GM11168 (cell line): ENCODE results near the gene MUC5B.

Experiments
- in situ Hi-C: fragments of 300-500 bp; cut with MboI; formaldehyde crosslinking; loops from one replicate; pipeline ENCODE4 v1.12.0; 2022; ENCODE audit warnings: low sequenced_read_pairs; ENCODE audit not compliant: unreplicated experiment

The MUC5B gene

GRCh38 chr11:1277936-1278512 is 55.2 kb downstream of the MUC5B start:
- in situ Hi-C loops = no loop called here

DNA sequence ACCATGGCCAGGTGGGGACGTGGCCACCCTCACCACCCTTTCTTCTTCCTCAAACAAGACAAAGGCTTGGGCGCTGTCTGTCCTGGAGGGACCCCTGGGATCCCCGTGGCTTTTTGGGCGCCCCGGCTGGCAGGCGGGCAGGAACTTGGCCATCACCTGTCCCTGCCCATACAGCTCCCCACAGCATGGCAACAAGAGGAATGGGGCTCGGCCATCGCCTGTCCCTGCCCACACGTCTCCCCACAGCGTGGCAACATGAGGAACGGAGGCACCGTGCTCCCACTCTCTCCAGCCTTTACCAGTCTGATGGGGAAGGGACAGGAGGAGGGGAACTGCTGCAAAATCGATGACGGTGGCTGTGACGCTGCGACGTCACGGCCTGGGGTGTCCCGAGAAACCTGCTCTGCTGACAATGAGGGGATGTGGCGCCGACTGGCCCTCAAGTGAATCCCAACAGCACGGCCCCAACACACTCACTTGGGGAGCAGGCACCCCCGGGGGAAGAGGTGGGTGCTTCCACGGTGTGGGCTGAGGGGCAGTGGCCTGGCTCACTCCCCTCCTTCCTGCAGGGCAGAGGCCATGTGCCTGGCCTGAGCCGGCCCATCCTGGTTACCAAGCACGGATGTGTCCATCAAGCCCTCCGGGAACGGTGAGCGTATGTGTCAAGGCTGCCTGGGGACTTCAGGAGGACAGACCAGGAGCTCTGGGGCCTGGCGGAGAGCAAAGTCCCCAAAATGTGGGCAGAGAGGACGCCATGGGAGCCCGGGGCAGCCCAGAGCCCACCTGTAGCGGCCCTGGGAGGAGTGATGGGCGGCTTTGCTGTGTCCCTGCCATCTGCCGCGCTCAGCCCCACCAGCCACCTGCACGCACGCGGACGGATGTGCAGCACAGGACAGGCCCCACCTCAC is 56.2 kb downstream of the MUC5B start:
- in situ Hi-C loops = no loop called here

DNA sequence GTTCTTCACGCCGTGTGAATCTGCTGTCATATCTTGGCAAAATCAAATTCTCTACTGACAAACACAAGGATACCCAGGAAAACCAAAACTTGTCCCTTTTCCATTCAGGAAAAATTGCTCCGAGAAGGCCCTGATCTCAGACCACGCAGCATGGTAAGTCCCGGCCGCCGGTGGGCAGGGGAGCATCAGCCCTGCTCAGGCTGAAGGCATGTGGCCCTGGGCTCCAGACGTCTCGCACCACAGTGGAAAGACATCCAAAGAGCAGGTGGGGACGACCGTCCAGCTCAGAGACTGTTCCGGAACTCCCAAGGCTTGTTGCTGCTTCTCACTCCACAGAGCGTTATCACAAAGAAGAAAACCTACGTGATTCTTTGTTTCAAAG is 56.8 kb downstream of the MUC5B start:
- in situ Hi-C loops = no loop called here

GRCh38 chr11:1280116-1281035 is 57.5 kb downstream of the MUC5B start:
- in situ Hi-C loops = no loop called here

DNA sequence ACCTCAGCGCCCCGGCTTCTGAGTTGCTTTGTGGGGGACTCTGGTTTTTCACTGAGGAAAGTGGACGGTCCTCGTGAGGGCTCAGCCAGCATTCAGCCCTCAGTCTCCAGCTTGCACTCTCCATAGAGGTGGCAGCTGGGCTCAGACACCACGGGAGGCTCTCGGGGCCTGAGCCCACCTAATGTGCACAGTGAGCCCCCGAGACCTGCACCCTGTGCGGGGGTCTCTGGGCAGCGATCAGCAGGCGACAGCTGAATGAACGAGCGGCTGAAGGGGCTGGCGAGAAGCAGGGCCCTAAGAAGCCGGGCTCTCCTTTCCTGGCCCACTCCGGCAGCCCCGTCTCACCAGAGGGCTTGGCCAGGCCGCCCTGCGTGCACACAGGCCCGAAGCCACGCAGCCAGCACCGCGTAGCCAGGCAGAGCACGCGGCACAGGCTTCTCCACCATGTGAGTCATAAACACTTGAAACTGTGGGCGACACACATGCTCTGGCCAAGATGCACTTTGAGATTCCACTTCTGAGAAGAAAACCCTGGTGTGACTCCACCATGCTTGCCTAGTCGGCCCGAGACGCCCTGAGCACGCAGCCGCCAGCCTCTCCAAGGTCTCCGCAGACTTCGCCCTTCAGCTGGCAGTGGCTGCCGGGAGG is 58.6 kb downstream of the MUC5B start:
- in situ Hi-C loops = no loop called here

- in situ Hi-C loops = no loop called here
Measured at GRCh38 chr11:1281974-1282365, 59.1 kb downstream of the MUC5B start.

GRCh38 chr11:1283091-1283511 is 60.2 kb downstream of the MUC5B start:
- in situ Hi-C loops = no loop called here

DNA sequence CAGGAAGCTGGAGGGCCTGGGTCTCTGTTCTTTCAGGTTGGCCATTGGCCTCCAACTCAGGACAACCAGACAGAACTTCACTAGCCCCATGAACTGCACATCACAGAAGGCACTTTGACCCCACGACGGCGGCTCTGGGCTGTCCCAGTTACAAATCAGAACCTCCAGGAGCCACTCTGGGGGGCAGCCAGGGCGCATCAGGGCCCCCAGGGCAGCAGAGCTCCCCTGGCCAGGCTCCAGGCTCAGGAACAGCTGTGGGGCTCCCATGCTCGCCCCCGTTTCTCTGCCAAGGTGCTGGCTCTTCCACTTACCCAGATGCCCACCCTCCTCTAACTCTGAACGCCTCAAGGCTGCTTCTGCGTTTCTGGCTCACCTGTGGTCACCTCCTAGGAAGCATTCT is 61.0 kb downstream of the MUC5B start:
- in situ Hi-C loops = no loop called here

DNA sequence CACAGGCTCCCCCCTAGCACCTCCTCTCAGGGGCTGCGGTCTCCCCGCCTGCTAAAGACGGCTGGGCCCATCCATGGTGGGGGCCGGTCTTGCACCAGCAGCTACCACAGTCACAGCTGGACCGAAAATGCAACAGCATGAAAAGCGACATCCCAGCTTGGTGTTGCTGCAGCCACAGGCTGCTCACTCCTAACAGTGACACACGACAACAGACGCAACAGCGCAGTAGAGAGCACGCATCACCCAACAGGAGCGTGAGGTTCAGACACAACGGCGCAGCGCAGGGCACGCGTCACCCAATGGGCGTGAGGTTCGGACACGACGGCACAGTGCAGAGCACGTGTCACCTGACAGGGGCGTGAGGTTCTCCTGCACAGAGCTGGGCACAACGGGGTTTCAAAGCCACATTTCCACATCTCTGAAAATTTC is 62.5 kb downstream of the MUC5B start:
- in situ Hi-C loops = no loop called here

DNA sequence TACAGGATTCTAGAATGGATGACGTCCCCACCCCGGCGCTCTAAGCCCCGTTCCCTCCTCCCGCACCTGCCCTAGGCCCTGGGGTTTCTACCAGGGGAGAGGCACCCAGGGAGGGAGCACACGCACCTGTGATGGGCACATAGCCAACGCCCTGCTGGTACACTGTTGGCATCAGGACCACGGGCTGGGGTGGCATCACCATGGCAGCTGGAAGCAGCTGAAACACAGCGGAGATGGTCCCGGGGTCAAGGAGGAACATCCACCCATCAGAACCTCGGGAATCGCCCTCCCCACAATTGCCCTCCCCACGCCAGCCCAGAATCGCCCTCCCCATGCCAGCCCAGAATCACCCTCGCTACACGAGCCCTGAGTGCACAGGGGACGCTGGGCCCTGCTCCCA is 63.0 kb downstream of the MUC5B start:
- in situ Hi-C loops = no loop called here

DNA sequence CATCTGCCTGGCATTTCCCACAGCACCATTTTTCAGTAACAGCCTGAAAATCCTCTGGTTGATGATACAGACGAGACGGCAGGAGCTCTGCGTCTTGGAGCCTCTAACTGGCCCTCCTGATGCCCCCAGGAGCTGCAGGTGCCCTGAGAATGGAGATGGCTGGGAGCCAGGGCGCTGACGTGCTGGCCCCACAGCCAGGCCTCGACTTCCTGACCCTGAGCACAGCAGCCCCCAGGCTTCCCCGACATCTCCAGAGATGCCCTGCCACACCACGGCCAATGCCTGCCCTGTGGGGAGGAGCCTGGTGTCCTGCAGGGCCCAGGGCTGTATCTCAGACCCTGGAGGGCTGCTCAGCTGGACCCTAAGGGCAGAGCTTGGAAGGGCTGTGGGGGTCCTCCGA is 65.1 kb downstream of the MUC5B start:
- in situ Hi-C loops = no loop called here

DNA sequence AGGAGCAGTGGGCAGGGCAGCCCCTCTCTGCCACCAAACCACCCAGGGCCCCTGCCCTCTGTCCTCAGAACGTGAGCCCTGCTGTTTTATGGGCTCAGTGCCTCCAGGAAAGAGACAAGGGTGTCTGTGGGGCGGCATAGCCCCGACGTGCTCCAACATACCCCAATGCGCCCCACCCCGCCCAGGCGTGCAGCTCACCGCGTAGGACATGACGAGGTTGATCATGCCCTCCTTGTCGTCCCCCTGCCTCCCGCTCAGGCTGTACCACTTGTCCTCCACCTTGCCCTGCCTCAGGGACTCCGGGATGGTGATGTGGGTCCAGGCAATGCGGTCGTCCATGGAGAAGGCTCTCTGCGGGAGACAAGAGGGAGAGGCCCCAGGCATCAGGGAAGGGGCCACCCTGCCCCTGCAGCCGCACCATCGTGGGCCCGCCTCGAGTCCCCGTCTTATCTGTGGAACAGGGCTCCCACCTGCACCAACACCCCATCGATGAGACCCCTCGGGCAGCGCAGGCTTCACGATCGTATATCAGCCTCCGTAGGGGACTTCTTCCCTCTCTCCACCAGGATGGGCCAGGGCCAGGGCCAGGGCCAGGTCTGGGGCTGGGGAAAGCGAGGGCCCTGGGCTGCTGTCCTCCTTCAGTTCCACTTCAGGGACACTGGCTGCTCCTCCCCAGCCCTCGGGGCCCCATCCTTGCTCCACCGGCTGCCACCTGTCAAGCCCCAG is 65.7 kb downstream of the MUC5B start:
- in situ Hi-C loops = no loop called here

DNA sequence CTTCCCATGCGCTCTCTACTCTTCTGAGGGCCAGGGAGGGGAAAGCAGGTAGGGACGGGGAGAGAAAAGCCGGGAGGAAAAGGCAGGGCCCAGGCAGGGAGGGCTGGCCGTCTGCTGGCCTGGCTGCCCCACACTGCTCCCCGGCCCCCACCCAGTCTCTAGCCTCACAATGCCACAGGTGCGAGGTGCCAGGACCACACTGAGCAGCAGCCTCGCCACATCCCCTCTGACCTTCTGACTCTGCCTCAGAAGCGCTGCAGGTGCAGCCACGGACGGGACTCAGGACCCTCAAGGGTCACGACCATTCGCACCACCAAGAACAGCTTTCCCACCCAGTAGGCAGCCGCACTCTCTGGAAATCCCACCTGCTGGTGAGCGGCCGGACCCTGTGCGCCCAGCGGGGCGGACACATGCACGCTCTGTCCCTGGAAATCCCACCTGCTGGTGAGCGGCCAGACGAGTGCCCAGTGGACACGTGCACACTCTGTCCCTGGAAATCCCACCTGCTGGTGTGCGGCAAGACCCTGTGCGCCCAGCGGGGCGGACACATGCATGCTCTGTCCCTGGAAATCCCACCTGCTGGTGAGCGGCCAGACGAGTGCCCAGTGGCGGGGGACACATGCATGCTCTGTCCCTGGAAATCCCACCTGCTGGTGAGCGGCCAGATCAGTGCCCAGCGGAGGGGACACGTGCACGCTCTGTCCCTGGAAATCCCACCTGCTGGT is 66.5 kb downstream of the MUC5B start:
- in situ Hi-C loops = no loop called here

GRCh38 chr11:1290052-1291040 is 67.5 kb downstream of the MUC5B start:
- in situ Hi-C loops = no loop called here

DNA sequence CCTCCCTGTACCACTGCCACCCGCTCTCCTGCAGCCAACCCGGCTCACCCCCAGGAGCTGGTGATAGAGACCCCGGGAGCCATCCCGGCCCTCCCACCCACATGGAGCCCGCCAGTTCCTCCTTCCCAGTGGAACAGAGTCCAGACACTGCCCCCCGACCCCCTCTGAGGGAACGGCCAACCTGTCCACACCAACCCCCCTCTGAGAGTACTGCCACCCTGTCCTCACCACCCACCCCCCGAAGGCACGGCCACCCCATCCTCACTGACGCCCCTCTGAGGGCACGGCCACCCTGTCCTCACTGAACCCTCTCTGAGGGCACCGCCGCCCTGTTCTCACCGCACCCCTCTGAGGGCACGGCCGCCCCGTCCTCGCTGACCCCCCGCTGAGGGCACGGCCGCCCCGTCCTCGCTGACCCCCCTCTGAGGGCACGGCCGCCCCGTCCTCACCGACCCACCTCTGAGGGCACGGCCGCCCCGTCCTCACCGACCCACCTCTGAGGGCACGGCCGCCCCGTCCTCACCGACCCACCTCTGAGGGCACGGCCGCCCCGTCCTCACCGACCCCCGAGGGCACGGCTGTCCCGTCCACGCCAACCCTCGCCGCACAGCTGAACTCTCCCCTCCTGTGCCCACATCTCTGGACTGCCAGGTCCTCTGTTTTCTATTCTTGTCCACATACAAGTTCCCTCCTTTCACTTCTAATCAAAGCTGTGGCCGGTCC is 68.6 kb downstream of the MUC5B start:
- in situ Hi-C loops = no loop called here

GRCh38 chr11:1292018-1292643 is 69.3 kb downstream of the MUC5B start:
- in situ Hi-C loops = no loop called here
